GM23338 (cell line): ENCODE measurements around the gene SFXN5. TPM values are rescaled to one million over a fixed set of nuclear protein-coding genes. Genes with fewer than 3 reads are reported as not detected.

Experiments
- ATAC-seq: fragments of 200-7000 bp; cut with Tn5 transposase; 3 replicates; pipeline ENCODE4 v1.9.1; 2020
- DNase-seq: peaks from one replicate; pipeline ENCODE4 v3.0.0-alpha.2; 2015; ENCODE audit warnings: low spot score
- H2AFZ ChIP-seq: fragments of 200-600 bp; sonication (generic); 2 replicates; pipeline ENCODE4 v1.8.0; 2016; ENCODE audit warnings: antibody characterized with exemption, mild to moderate bottlenecking, moderate library complexity
- H3F3A ChIP-seq: fragments of 200-600 bp; sonication (generic); replicated peaks from 2 replicates; pipeline ENCODE4 v1.8.0; 2017; ENCODE audit warnings: antibody characterized with exemption, mixed run types, low read depth
- H3K27ac ChIP-seq: fragments of 200-600 bp; sonication (generic); 2 replicates; pipeline ENCODE4 v1.6.1; 2016; ENCODE audit warnings: low read depth
- H3K27me3 ChIP-seq: fragments of 200-600 bp; sonication (generic); 2 replicates; pipeline ENCODE4 v1.8.0; 2016; ENCODE audit warnings: mild to moderate bottlenecking, mixed run types, moderate library complexity; ENCODE audit not compliant: insufficient read depth
- H3K36me3 ChIP-seq: fragments of 200-600 bp; sonication (generic); 2 replicates; pipeline ENCODE4 v1.8.0; 2016; ENCODE audit warnings: mild to moderate bottlenecking; ENCODE audit not compliant: insufficient read depth
- H3K4me1 ChIP-seq: fragments of 200-600 bp; sonication (generic); 2 replicates; pipeline ENCODE4 v1.8.0; 2016; ENCODE audit warnings: mild to moderate bottlenecking, moderate library complexity; ENCODE audit not compliant: insufficient read depth
- H3K4me2 ChIP-seq: fragments of 200-600 bp; sonication (generic); 2 replicates; pipeline ENCODE4 v1.7.1; 2017; ENCODE audit warnings: mixed run types
- H3K4me3 ChIP-seq: fragments of 200-600 bp; sonication (generic); 2 replicates; pipeline ENCODE4 v1.6.1; 2016; ENCODE audit warnings: mixed run types
- H3K79me2 ChIP-seq: fragments of 200-600 bp; sonication (generic); replicated peaks from 2 replicates; pipeline ENCODE4 v1.8.0; 2017; ENCODE audit warnings: mild to moderate bottlenecking; ENCODE audit not compliant: insufficient read depth
- H3K9me2 ChIP-seq: fragments of 200-600 bp; sonication (generic); 2 replicates; pipeline ENCODE4 v1.8.0; 2017; ENCODE audit not compliant: insufficient read depth
- H4K20me1 ChIP-seq: fragments of 200-600 bp; sonication (generic); replicated peaks from 2 replicates; pipeline ENCODE4 v1.8.0; 2017; ENCODE audit warnings: mild to moderate bottlenecking; ENCODE audit not compliant: insufficient read depth
- H3K27ac Mint-ChIP-seq: 2 replicates; pipeline ENCODE4 v1.8.0; 2020; ENCODE audit warnings: inconsistent platforms, mild to moderate bottlenecking, moderate library complexity, mixed read lengths
- H3K27me3 Mint-ChIP-seq: 3 replicates; pipeline ENCODE4 v1.8.0; 2022; ENCODE audit warnings: low read depth, mild to moderate bottlenecking, moderate library complexity, mixed read lengths, inconsistent platforms; ENCODE audit not compliant: insufficient read depth, poor library complexity
- H3K36me3 Mint-ChIP-seq: 3 replicates; pipeline ENCODE4 v1.8.0; 2021; ENCODE audit warnings: low read depth, mild to moderate bottlenecking, inconsistent platforms, moderate library complexity, mixed read lengths
- H3K4me1 Mint-ChIP-seq: 3 replicates; pipeline ENCODE4 v1.8.0; 2020; ENCODE audit warnings: mild to moderate bottlenecking, inconsistent platforms, mixed read lengths
- H3K4me3 Mint-ChIP-seq: 3 replicates; pipeline ENCODE4 v1.8.0; 2021; ENCODE audit warnings: moderate library complexity, mild to moderate bottlenecking, inconsistent platforms, mixed read lengths
- H3K9me3 Mint-ChIP-seq: 3 replicates; pipeline ENCODE4 v1.8.0; 2020; ENCODE audit warnings: moderate library complexity, mild to moderate bottlenecking, inconsistent platforms, mixed read lengths
- CREB1 ChIP-seq: fragments of 250-450 bp; sonication (Bioruptor Pico); IDR thresholded peaks from 2 replicates; pipeline ENCODE4 v1.5.0; 2020; ENCODE audit warnings: low read depth, mild to moderate bottlenecking, moderate library complexity
- EZH2 ChIP-seq: fragments of 200-600 bp; sonication (generic); IDR thresholded peaks from one replicate; pipeline ENCODE4 v1.8.0; 2017; ENCODE audit warnings: antibody characterized with exemption, mild to moderate bottlenecking, low read depth; ENCODE audit not compliant: unreplicated experiment
- POLR2AphosphoS5 ChIP-seq: IDR thresholded peaks from 2 replicates; pipeline ENCODE4 v1.6.1; 2016; ENCODE audit warnings: antibody characterized with exemption, low read depth
- REST ChIP-seq: IDR thresholded peaks from one replicate; pipeline ENCODE4 v1.6.1; 2018; ENCODE audit warnings: antibody characterized with exemption; ENCODE audit not compliant: unreplicated experiment
- ZNF462 ChIP-seq: fragments of 250-450 bp; sonication (Bioruptor Pico); IDR thresholded peaks from 2 replicates; pipeline ENCODE4 v1.5.0; 2020; ENCODE audit warnings: mild to moderate bottlenecking, moderate library complexity
- polyA plus RNA-seq: library from polyadenylated mRNA; unstranded; fragments of >200 nt; fragmentation: Nextera tagmentation; extraction: Ambion mirVana; gene quantifications from 2 replicates; pipeline ENCODE4 v1.2.1, GENCODE V29; 2016
- total RNA-seq: library from RNA; depleted of rRNA; stranded (reverse); fragments of >200 nt; shearing (Covaris generic); gene quantifications from 2 replicates; pipeline ENCODE4 v1.2.3, GENCODE V29; 2014

SFXN5 gene
- total and polyA plus RNA-seq, 2 experiments from 2014 or later = 23.6 to 25.8 TPM

- no peak overlapping the region for H2AFZ ChIP-seq
- Mint-ChIP-seq H3K4me3 (no peak overlapping the region), H3K4me1 (peaks cover 41% of the 10 kb centered on the region), H3K27me3 (peaks cover 35% of the 10 kb centered on the region), H3K27ac (no peak overlapping the region), H3K36me3 (peaks cover 13% of the 10 kb centered on the region), H3K9me3 (no peaks in the 10 kb centered on the region)
- no peak overlapping the region for H3K4me2 ChIP-seq
- H3K4me1 ChIP-seq = peaks cover 24% of the 10 kb centered on the region
- H3K36me3 ChIP-seq = no peaks in the 10 kb centered on the region; the same call in 1 of the 2 replicates
- DNase-seq = no peak
- peaks cover 13% of the 10 kb centered on the region for H3F3A ChIP-seq
- no peaks in the 10 kb centered on the region for H3K79me2 ChIP-seq
- TF ChIP-seq ZNF462 (no peak), REST (no peak), CREB1 (CRISPR knock-in tag) (no peak), EZH2 (no peak), POLR2AphosphoS5 (no peak)
- no peaks in the 10 kb centered on the region for H3K27me3 ChIP-seq
- ATAC-seq = no peak
- 0 out of 2 replicates have a peak, but pooled peaks cover 3% of the 10 kb centered on the region for H3K9me2 ChIP-seq
- no peak overlapping the region for H3K4me3 ChIP-seq
- H3K27ac ChIP-seq = no peak overlapping the region
- H4K20me1 ChIP-seq = no peaks in the 10 kb centered on the region
Measured at GRCh38 chr2:72953976-72954375, 117.5 kb downstream of the SFXN5 start.
